Measurements from ENCODE around the gene CP. TPM values are rescaled to one million over a fixed set of nuclear protein-coding genes. Genes with fewer than 3 reads are reported as not detected.

CP gene
- total RNA-seq, 1 donor from 2014 or later: 1.0 TPM

- no peak overlapping the region for H3K4me3 Mint-ChIP-seq (ENCODE audit: low read depth)
- peak overlapping the region; percentile 5 for H3K27ac Mint-ChIP-seq
- H3K27me3 Mint-ChIP-seq: no peaks in the 10 kb centered on the region
- peaks cover 4% of the 10 kb centered on the region for H3K36me3 Mint-ChIP-seq (ENCODE audit: insufficient read depth)
- H3K4me1 Mint-ChIP-seq (ENCODE audit: low read depth): peaks cover 26% of the 10 kb centered on the region
- peaks cover 17% of the 10 kb centered on the region for H3K9me3 Mint-ChIP-seq (ENCODE audit: low read depth)
- TF ChIP-seq CTCF (IDR thresholded peaks at IDR 0.05; ENCODE audit: unreplicated experiment): no peak
- DNase-seq (ENCODE audit: low spot score, unreplicated experiment): no peak
Measured at GRCh38 chr3:149235599-149236424, 14.2 kb upstream of the CP start.

- H3K27ac Mint-ChIP-seq: no peak overlapping the region
- no peak overlapping the region for H3K4me3 Mint-ChIP-seq (ENCODE audit: low read depth)
- peaks cover 26% of the 10 kb centered on the region for H3K4me1 Mint-ChIP-seq (ENCODE audit: low read depth)
- H3K36me3 Mint-ChIP-seq (ENCODE audit: insufficient read depth): peaks cover 4% of the 10 kb centered on the region
- no peak for DNase-seq (ENCODE audit: low spot score, unreplicated experiment)
- peaks cover 17% of the 10 kb centered on the region for H3K9me3 Mint-ChIP-seq (ENCODE audit: low read depth)
- no peaks in the 10 kb centered on the region for H3K27me3 Mint-ChIP-seq
- TF ChIP-seq CTCF (IDR thresholded peaks at IDR 0.05; ENCODE audit: unreplicated experiment): no peak
Measured at GRCh38 chr3:149234671-149235245, 13.1 kb upstream of the CP start.

GRCh38 chr3:149233323-149233722, 11.7 kb upstream of the CP start:
- Mint-ChIP-seq H3K4me1 (ENCODE audit: low read depth) (peaks cover 21% of the 10 kb centered on the region), H3K9me3 (ENCODE audit: low read depth) (peaks cover 13% of the 10 kb centered on the region), H3K27ac (no peak overlapping the region), H3K4me3 (ENCODE audit: low read depth) (no peak overlapping the region), H3K27me3 (no peaks in the 10 kb centered on the region), H3K36me3 (ENCODE audit: insufficient read depth) (peaks cover 2% of the 10 kb centered on the region)
- TF ChIP-seq CTCF (IDR thresholded peaks at IDR 0.05; ENCODE audit: unreplicated experiment): no peak
- DNase-seq (ENCODE audit: low spot score, unreplicated experiment): no peak

- H3K4me1 Mint-ChIP-seq (ENCODE audit: low read depth): peaks cover 14% of the 10 kb centered on the region
- H3K27ac Mint-ChIP-seq: no peak overlapping the region
- H3K4me3 Mint-ChIP-seq (ENCODE audit: low read depth): no peak overlapping the region
- peaks cover 5% of the 10 kb centered on the region for H3K9me3 Mint-ChIP-seq (ENCODE audit: low read depth)
- no peaks in the 10 kb centered on the region for H3K36me3 Mint-ChIP-seq (ENCODE audit: insufficient read depth)
- no peak for DNase-seq (ENCODE audit: low spot score, unreplicated experiment)
- H3K27me3 Mint-ChIP-seq: no peaks in the 10 kb centered on the region
- no peak for TF ChIP-seq CTCF (IDR thresholded peaks at IDR 0.05; ENCODE audit: unreplicated experiment)
Measured at GRCh38 chr3:149231871-149232270, 10.2 kb upstream of the CP start.

GRCh38 chr3:149227591-149228268, 6.1 kb upstream of the CP start:
- Mint-ChIP-seq H3K36me3 (ENCODE audit: insufficient read depth) (no peaks in the 10 kb centered on the region), H3K4me1 (ENCODE audit: low read depth) (peaks cover 12% of the 10 kb centered on the region)
- DNase-seq (ENCODE audit: low spot score, unreplicated experiment): no peak

More at GRCh38 chr3:149227591-149228268, 6.1 kb upstream of the CP start:
- no peak for TF ChIP-seq CTCF (IDR thresholded peaks at IDR 0.05; ENCODE audit: unreplicated experiment)
- Mint-ChIP-seq H3K27me3 (no peaks in the 10 kb centered on the region), H3K9me3 (ENCODE audit: low read depth) (no peaks in the 10 kb centered on the region), H3K27ac (no peak overlapping the region), H3K4me3 (ENCODE audit: low read depth) (no peak overlapping the region)

Data from progenitor cell of endocrine pancreas (in vitro differentiated cells).